Caco-2 (cell line): ENCODE results near the gene PSMD6. TPM values are rescaled to one million over a fixed set of nuclear protein-coding genes. Genes with fewer than 3 reads are reported as not detected.

ENCODE experiments used
- BruUV-seq: library from RNA; stranded (reverse); fragments of 400-500 nt; replicated peaks from 2 replicates; lab custom pipeline; 2021; lab: Mats Ljungman, UMichigan
- CTCF ChIA-PET: fragments of 300-600 bp; sonication (Branson Sonifier 250); formaldehyde crosslinking; loops from one replicate; lab custom pipeline; 2022; ENCODE audit warnings: antibody characterized with exemption; lab: Charles Lee
- POLR2A ChIA-PET: fragments of 300-600 bp; sonication (Branson Sonifier 250); formaldehyde crosslinking; loops from one replicate; lab custom pipeline; 2022; ENCODE audit warnings: antibody characterized with exemption; lab: Charles Lee
- DNase-seq, 2 experiments: peaks; one replicate each; pipeline versions ENCODE4 v3.0.0 to v3.0.0-alpha.2; 2020 to 2022
- H3K27me3 ChIP-seq: replicated peaks from 2 replicates; pipeline ENCODE4 v1.6.0; 2011; ENCODE audit warnings: low read length; ENCODE audit not compliant: control insufficient read depth, insufficient read depth
- H3K36me3 ChIP-seq: 2 replicates; pipeline ENCODE4 v1.5.1; 2011; ENCODE audit warnings: low read length; ENCODE audit not compliant: control insufficient read depth, insufficient read depth
- H3K4me1 ChIP-seq: fragments of 250-450 bp; sonication (Bioruptor Pico); 2 replicates; pipeline ENCODE4 v1.5.1; 2020; ENCODE audit warnings: mild to moderate bottlenecking
- H3K4me3 ChIP-seq: 2 replicates; pipeline ENCODE4 v1.5.1; 2011; ENCODE audit warnings: low read depth, mild to moderate bottlenecking, control low read depth, low read length
- H3K9me3 ChIP-seq: fragments of 250-450 bp; sonication (Bioruptor Pico); 2 replicates; pipeline ENCODE4 v1.5.1; 2020; ENCODE audit warnings: mild to moderate bottlenecking, moderate library complexity
- H3K27ac Mint-ChIP-seq: one replicate; pipeline ENCODE4 v1.8.0; 2022; ENCODE audit warnings: mixed read lengths; ENCODE audit not compliant: unreplicated experiment
- H3K27me3 Mint-ChIP-seq: one replicate; pipeline ENCODE4 v1.8.0; 2022; ENCODE audit warnings: mixed read lengths; ENCODE audit not compliant: insufficient read depth, unreplicated experiment
- H3K36me3 Mint-ChIP-seq: one replicate; pipeline ENCODE4 v1.8.0; 2022; ENCODE audit warnings: mild to moderate bottlenecking, mixed read lengths; ENCODE audit not compliant: insufficient read depth, unreplicated experiment
- H3K4me1 Mint-ChIP-seq: one replicate; pipeline ENCODE4 v1.8.0; 2022; ENCODE audit warnings: low read depth, mixed read lengths; ENCODE audit not compliant: unreplicated experiment
- H3K4me3 Mint-ChIP-seq: one replicate; pipeline ENCODE4 v1.8.0; 2022; ENCODE audit warnings: mild to moderate bottlenecking, moderate library complexity, mixed read lengths; ENCODE audit not compliant: unreplicated experiment
- H3K9me3 Mint-ChIP-seq: one replicate; pipeline ENCODE4 v1.8.0; 2022; ENCODE audit warnings: mixed read lengths; ENCODE audit not compliant: unreplicated experiment
- CTCF ChIP-seq, 2 experiments: fragments of 200-600 bp in 1 of 2; IDR thresholded peaks; 1 replicate in 1 of 2; 2 replicates in 1 of 2; pipeline versions ENCODE4 v1.5.1 to v1.8.0; 2011 to 2022; ENCODE audit warnings: antibody characterized with exemption in 1 of 2, control low read depth in 1 of 2, inconsistent platforms in 1 of 2, low read depth in 1 of 2, low read length in 1 of 2, mild to moderate bottlenecking in 1 of 2, moderate library complexity in 1 of 2; ENCODE audit not compliant: insufficient read depth in 1 of 2, severe bottlenecking in 1 of 2, unreplicated experiment in 1 of 2
- intact Hi-C: fragments of 100-400 bp; cut with micrococcal nuclease; formaldehyde crosslinking; loops from one replicate; pipeline ENCODE4 v1.10.0; 2022; ENCODE audit not compliant: unreplicated experiment
- total RNA-seq: library from RNA; stranded (reverse); gene quantifications from 2 replicates; pipeline ENCODE4 v1.2.3, GENCODE V29; 2022

PSMD6 gene
- total RNA-seq, 1 experiment from 2014 or later = 100 TPM

GRCh38 chr3:63992516-63993209, 30.6 kb downstream of the PSMD6 start:
- CTCF ChIA-PET = interaction anchor here (1.3 kb wide), 1 partner anchor 31 kb away, joined by 3 read pairs; no protein-coding TSS in a partner anchor
- Histone ChIP-seq H3K4me1 (no peaks in the 10 kb centered on the region), H3K4me3 (no peak overlapping the region), H3K9me3 (no peaks in the 10 kb centered on the region), H3K36me3 (peaks cover 1% of the 10 kb centered on the region), H3K27me3 (no peaks in the 10 kb centered on the region)
- intact Hi-C loops = loop anchor here (1.0 to 5.0 kb wide), 3 partner anchors 30 to 640 kb away; no protein-coding TSS in a partner anchor
- no TSS peak for BruUV-seq
- Mint-ChIP-seq H3K9me3 (no peaks in the 10 kb centered on the region), H3K4me3 (no peak overlapping the region), H3K27me3 (no peaks in the 10 kb centered on the region), H3K4me1 (no peaks in the 10 kb centered on the region), H3K36me3 (peaks cover 64% of the 10 kb centered on the region), H3K27ac (no peak overlapping the region)
- no peak for TF ChIP-seq CTCF (IDR thresholded peaks at IDR 0.05; ENCODE audit: insufficient read depth in 1 of 2, low read depth in 1 of 2, low read length in 1 of 2, severe bottlenecking in 1 of 2, unreplicated experiment in 1 of 2)
- no peak for DNase-seq
- POLR2A ChIA-PET = no interaction called here

GRCh38 chr3:63991666-63992065, 31.6 kb downstream of the PSMD6 start:
- Histone ChIP-seq H3K4me1 (no peaks in the 10 kb centered on the region), H3K9me3 (no peaks in the 10 kb centered on the region), H3K27me3 (no peaks in the 10 kb centered on the region), H3K36me3 (peaks cover 1% of the 10 kb centered on the region), H3K4me3 (no peak overlapping the region)
- intact Hi-C loops = loop anchor here (5.0 kb wide), 2 partner anchors 44 to 639 kb away; no protein-coding TSS in a partner anchor
- no peaks in the 10 kb centered on the region for H3K9me3 Mint-ChIP-seq
- no peak for DNase-seq
- ChIA-PET CTCF (no interaction called here), POLR2A (no interaction called here)
- H3K36me3 Mint-ChIP-seq = peaks cover 58% of the 10 kb centered on the region
- no TSS peak for BruUV-seq
- H3K4me1 Mint-ChIP-seq = no peaks in the 10 kb centered on the region
- no peaks in the 10 kb centered on the region for H3K27me3 Mint-ChIP-seq
- H3K27ac Mint-ChIP-seq = no peak overlapping the region
- TF ChIP-seq CTCF (IDR thresholded peaks at IDR 0.05; ENCODE audit: insufficient read depth in 1 of 2, low read depth in 1 of 2, low read length in 1 of 2, severe bottlenecking in 1 of 2, unreplicated experiment in 1 of 2) = no peak
- no peak overlapping the region for H3K4me3 Mint-ChIP-seq

- Histone ChIP-seq H3K4me1 (no peaks in the 10 kb centered on the region), H3K4me3 (no peak overlapping the region), H3K9me3 (no peaks in the 10 kb centered on the region), H3K36me3 (peaks cover 1% of the 10 kb centered on the region; the same call in 1 of the 2 replicates), H3K27me3 (no peaks in the 10 kb centered on the region)
- no peak overlapping the region for H3K27ac Mint-ChIP-seq
- H3K9me3 Mint-ChIP-seq = no peaks in the 10 kb centered on the region
- no peak for DNase-seq
- H3K4me1 Mint-ChIP-seq = no peaks in the 10 kb centered on the region
- H3K4me3 Mint-ChIP-seq = no peak overlapping the region
- POLR2A ChIA-PET = no interaction called here
- no peak for TF ChIP-seq CTCF (IDR thresholded peaks at IDR 0.05; ENCODE audit: insufficient read depth in 1 of 2, low read depth in 1 of 2, low read length in 1 of 2, severe bottlenecking in 1 of 2, unreplicated experiment in 1 of 2)
- H3K36me3 Mint-ChIP-seq = peaks cover 56% of the 10 kb centered on the region
- no peaks in the 10 kb centered on the region for H3K27me3 Mint-ChIP-seq
- BruUV-seq = no TSS peak
- CTCF ChIA-PET = no interaction called here
- intact Hi-C loops = loop anchor here (5.0 kb wide), 2 partner anchors 43 to 638 kb away; no protein-coding TSS in a partner anchor
These were observed 32.6 kb downstream of the PSMD6 start for GRCh38 chr3:63990733-63991132.
